ENCODE measurements around the gene KMT5B. TPM values are rescaled to one million over a fixed set of nuclear protein-coding genes. Genes with fewer than 3 reads are reported as not detected.

The KMT5B gene
- total RNA-seq, 1 donor from 2014 or later: 32.1 TPM

DNA sequence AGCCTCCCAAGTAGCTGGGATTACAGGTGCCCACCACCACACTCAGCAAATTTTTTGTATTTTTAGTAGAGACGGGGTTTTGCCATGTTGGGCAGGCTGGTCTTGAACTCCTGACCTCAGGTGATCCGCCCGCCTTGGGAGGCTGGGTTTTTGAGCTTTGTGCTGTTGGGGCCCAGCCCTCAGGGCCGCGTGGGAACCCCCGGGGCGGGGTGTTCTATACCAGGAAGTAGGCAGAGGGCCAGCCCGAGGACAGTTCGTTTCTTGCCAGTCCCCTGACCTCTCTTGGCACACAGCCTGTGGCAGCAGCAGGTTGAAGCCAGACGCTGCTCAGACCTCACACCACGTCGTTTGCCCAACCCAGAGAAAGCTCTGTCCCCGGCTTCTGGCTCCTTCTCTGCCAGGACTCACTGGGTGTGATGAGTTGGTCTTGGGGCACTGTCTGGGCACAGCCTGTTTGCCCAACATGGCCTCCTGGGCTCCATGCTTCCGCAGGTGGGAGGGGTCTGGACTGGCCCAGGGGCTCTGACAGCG lies 67.0 kb downstream of the KMT5B start:
- Mint-ChIP-seq H3K4me3 (no peak overlapping the region), H3K27ac (no peak overlapping the region), H3K27me3 (ENCODE audit: insufficient read depth) (peaks cover 3% of the 10 kb centered on the region), H3K36me3 (ENCODE audit: low read depth) (no peaks in the 10 kb centered on the region), H3K4me1 (ENCODE audit: low read depth) (peaks cover 12% of the 10 kb centered on the region), H3K9me3 (no peaks in the 10 kb centered on the region)
- no peak for DNase-seq (ENCODE audit: low spot score)
- intact Hi-C loops (cut with micrococcal nuclease): no loop called here

DNA sequence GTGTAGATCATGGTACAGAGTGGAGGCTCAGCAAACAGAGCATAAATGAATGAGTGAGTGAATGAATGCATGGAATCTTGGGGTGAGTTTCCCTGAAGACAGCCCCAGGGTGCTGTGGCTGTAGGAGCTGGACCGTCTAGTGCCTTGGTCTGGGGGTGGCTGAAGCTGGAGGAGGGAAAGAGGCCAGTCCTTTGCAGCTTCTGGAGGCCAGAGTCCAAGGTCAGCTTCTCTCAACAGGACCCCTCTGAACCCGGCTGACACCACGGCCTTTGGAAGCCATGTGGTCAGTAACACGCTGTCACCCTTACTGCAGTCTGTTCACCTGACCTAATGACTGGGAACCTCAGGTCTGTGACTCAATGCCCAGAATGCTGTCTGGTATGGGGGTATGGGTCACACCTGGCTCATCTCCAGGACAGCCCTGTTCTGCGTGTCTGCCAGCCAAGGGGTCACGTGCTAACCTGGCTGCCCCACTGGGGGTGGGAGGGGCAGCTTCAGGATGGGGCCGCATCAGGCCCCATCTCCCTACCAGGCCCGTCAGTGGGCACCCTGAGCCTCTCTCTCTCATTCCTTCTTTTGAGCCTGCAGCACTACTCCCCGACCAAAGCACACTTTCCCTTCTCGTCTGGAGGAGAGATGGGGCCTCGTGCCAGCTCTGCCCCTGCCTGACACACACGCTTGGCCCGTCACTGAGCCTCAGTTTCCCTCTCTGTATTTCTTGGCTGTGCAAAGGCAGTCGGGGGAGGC lies 67.8 kb downstream of the KMT5B start:
- H3K9me3 Mint-ChIP-seq: no peaks in the 10 kb centered on the region

DNA sequence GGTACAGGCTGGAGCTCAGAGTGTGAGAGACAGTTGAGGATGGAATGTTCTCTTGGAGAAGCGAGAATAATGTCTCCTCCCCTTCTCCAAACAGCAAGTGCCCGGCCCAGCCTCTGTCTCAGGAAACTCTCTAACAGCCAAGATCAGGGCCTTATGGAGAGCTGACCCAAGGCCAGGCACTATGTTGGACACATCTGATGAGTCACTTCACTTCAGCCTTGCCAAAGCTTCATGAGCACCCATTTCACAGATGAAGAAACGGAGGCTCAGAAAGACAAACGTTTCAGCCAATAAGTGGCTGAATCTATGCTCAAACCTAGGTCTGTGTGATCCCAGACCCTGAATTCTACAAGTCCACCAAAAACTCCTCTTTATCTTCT lies 69.8 kb downstream of the KMT5B start:
- Mint-ChIP-seq H3K27ac (no peak overlapping the region), H3K9me3 (no peaks in the 10 kb centered on the region), H3K27me3 (ENCODE audit: insufficient read depth) (peaks cover 5% of the 10 kb centered on the region), H3K4me1 (ENCODE audit: low read depth) (peaks cover 12% of the 10 kb centered on the region), H3K4me3 (no peak overlapping the region), H3K36me3 (ENCODE audit: low read depth) (no peaks in the 10 kb centered on the region)
- intact Hi-C loops (cut with micrococcal nuclease): loop anchor here (2.0 kb wide), 1 partner anchor 22 kb away; the partner anchor contains the start of gene CHKA
- no peak for DNase-seq (ENCODE audit: low spot score)

More for the DNA sequence above, 67.8 kb downstream of the KMT5B start:
- intact Hi-C loops (cut with micrococcal nuclease): no loop called here
- peaks cover 3% of the 10 kb centered on the region for H3K27me3 Mint-ChIP-seq (ENCODE audit: insufficient read depth)
- no peak overlapping the region for H3K27ac Mint-ChIP-seq
- peaks cover 12% of the 10 kb centered on the region for H3K4me1 Mint-ChIP-seq (ENCODE audit: low read depth)
- H3K4me3 Mint-ChIP-seq: no peak overlapping the region
- H3K36me3 Mint-ChIP-seq (ENCODE audit: low read depth): no peaks in the 10 kb centered on the region
- DNase-seq (ENCODE audit: low spot score): no peak

DNA sequence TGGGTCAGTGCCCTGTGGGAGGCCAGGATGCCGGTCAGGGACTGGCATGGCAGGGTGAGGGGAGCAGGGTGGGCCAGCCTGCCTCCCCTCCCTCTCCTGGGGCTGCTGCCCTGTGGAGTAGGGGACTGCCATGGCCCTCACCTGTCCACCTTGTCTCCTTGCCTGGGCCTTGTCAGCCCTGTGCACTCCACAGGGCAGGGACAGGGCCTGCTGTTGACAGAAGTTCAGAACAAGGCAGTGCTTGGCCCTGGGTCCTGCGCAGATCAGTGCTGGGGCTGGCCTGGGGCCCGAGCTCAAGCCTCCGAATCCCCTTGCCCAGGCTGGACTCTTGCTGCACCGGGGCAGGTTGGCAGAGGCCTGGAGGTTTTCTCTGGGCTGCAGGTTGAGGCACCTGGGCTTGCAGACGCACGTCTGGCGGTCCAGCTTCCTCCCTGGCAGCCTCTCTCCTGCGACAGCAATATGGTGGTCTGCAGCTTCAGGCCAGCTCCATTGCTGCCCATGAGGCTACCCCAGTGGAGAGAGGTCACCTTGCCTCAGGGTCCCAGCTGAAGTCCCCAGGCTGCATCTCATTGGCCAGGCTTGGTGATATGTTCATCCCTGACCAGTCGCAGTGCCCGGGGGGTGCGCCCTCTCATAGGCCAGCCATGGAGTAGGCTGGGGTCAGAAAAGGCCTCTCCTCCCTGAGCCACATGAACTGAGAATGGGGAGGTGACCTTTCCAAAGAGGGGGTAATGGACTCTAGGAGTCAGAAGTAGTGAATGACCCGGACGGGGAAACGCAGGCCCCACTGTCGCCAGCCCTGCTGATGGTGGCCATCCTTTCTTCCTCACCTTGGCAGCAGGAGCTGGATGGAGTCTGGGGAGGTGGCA lies 70.4 kb downstream of the KMT5B start:
- H3K27me3 Mint-ChIP-seq (ENCODE audit: insufficient read depth): peaks cover 4% of the 10 kb centered on the region
- H3K9me3 Mint-ChIP-seq: no peaks in the 10 kb centered on the region
- no peak for DNase-seq (ENCODE audit: low spot score)
- H3K4me3 Mint-ChIP-seq: no peak overlapping the region
- H3K27ac Mint-ChIP-seq: peak overlapping the region; percentile 44
- intact Hi-C loops (cut with micrococcal nuclease): loop anchor here (2.0 kb wide), 1 partner anchor 22 kb away; the partner anchor contains the start of gene CHKA
- peaks cover 12% of the 10 kb centered on the region for H3K4me1 Mint-ChIP-seq (ENCODE audit: low read depth)
- H3K36me3 Mint-ChIP-seq (ENCODE audit: low read depth): no peaks in the 10 kb centered on the region

DNA sequence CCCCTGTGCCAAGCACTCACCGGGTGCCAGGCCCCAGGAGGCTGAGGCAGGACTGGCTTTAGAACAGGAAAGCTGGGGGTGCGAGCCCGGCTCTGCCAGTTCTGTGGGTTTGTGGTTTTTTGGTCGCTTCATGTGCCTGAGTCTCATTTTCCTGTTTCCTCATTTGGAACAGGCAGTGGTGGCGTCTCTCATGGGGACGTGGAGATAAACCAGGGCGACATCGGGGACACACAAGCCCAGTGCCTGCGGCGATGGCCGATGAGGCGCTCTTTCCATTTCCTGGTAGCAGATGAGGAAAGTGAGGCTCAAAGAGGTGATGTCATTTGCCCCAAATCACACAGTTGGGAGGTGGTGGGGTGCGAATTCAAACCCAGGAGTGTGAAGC lies 71.1 kb downstream of the KMT5B start:
- H3K27ac Mint-ChIP-seq: peak overlapping the region; percentile 44
- no peaks in the 10 kb centered on the region for H3K9me3 Mint-ChIP-seq
- DNase-seq (ENCODE audit: low spot score): peak; percentile 26
- H3K4me1 Mint-ChIP-seq (ENCODE audit: low read depth): peaks cover 12% of the 10 kb centered on the region
- intact Hi-C loops (cut with micrococcal nuclease): loop anchor here (2.0 kb wide), 1 partner anchor 21 kb away; the partner anchor contains the start of gene CHKA
- H3K27me3 Mint-ChIP-seq (ENCODE audit: insufficient read depth): peaks cover 4% of the 10 kb centered on the region
- H3K36me3 Mint-ChIP-seq (ENCODE audit: low read depth): no peaks in the 10 kb centered on the region
- no peak overlapping the region for H3K4me3 Mint-ChIP-seq

DNA sequence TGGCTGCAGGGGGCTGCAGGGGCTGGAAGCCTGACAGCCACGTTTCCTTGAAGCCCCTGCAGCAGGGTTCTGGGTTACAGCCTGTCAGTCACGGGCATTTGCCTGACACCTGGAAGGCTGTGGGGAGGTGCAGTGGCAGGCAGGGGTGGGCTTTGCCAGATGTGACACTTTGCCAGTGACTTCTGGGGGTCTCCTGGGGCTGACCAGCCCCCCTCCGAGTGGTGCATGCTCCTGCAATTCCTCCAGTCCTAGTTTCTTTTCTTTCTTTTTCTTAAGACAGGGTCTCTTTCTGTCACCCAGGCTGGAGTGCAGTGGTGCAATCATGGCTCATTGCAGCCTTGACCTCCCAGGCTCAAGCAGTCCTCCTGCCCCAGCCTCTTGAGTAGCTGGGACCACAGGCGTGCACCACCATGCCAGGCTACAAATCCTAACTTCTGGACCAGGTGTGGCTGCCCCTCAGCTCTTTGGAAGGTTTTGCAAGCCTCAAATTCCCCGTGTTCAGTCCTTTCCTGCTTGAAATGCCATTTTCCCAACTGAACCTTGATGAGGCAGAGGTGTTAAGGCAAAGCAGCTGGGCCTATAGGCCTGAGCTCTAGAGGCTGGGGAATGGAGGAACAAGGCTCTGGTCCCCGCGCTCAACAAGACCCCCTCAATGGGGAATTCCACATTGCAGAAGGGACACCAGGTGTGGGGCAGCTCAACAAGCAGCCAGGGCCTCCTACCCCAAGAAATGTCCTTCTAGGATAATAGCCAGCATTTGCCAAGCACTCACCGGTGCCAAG lies 71.7 kb downstream of the KMT5B start:
- Mint-ChIP-seq H3K27me3 (ENCODE audit: insufficient read depth) (peaks cover 4% of the 10 kb centered on the region), H3K4me3 (no peak overlapping the region)

DNA sequence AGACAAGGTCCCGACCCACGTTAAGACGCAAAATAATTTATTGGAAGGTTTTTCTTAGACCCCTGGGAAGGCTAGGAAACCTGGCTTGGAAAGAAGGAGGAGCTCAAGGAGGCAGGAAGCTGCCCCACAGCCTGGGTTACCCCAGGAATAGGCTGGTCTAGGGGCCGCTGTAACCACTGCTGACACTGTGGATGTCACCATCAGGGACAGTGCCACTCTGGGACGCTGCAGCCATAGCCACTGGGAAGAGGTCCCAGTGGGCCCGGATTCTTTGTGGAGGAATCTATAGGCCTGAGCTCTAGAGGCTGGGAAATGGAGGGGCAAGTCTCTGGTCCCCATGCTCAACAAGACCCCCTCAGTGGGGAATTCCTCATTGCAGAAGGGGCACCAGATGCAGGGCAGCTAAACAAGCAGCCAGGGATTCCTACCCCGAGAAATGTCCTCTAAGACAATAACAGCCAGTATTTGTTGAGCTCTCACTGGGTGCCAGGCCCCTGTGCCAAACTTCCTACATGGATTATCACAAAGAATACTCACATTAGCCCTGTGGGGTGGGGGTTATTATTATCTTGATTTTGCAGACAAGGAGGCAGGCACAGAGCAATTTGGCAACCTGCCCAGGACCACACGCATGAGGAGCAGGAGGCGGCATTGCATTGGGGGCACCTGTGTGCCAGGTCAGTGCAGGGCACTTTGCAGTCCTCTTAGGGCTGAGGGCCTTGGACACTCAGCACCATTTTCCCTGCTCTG lies 72.4 kb downstream of the KMT5B start:
- Mint-ChIP-seq H3K27ac (no peak overlapping the region), H3K4me1 (ENCODE audit: low read depth) (peaks cover 12% of the 10 kb centered on the region), H3K36me3 (ENCODE audit: low read depth) (no peaks in the 10 kb centered on the region), H3K4me3 (no peak overlapping the region), H3K9me3 (no peaks in the 10 kb centered on the region), H3K27me3 (ENCODE audit: insufficient read depth) (peaks cover 4% of the 10 kb centered on the region)
- no peak for DNase-seq (ENCODE audit: low spot score)
- intact Hi-C loops (cut with micrococcal nuclease): no loop called here

More for the DNA sequence above, 71.7 kb downstream of the KMT5B start:
- Mint-ChIP-seq H3K27ac (no peak overlapping the region), H3K4me1 (ENCODE audit: low read depth) (peaks cover 12% of the 10 kb centered on the region), H3K9me3 (no peaks in the 10 kb centered on the region), H3K36me3 (ENCODE audit: low read depth) (no peaks in the 10 kb centered on the region)
- intact Hi-C loops (cut with micrococcal nuclease): loop anchor here (2.0 kb wide), 1 partner anchor 21 kb away; the partner anchor contains the start of gene CHKA
- DNase-seq (ENCODE audit: low spot score): no peak

DNA sequence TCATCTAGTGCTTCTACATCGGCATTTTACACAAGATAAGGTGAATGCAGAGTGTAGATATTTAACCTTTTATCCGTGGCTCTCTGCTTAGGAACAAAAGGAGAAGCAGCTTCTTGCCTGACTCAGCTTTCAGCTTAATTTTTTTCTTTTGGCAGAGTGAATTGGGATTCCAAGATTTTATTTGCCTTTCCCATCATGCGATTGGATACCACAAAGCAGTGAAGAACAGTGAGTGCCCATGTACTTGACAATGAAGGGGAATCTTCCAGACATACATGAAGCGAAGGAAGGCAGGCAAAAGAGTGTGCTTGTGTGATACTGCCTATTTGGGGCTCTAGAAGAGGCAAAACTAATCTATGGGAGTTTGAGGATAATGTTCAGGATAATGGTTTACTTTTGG lies 74.9 kb downstream of the KMT5B start:
- intact Hi-C loops (cut with micrococcal nuclease): no loop called here
- Mint-ChIP-seq H3K27ac (no peak overlapping the region), H3K9me3 (peaks cover 11% of the 10 kb centered on the region), H3K4me3 (no peak overlapping the region), H3K27me3 (ENCODE audit: insufficient read depth) (peaks cover 4% of the 10 kb centered on the region), H3K36me3 (ENCODE audit: low read depth) (peaks cover 1% of the 10 kb centered on the region), H3K4me1 (ENCODE audit: low read depth) (peaks cover 12% of the 10 kb centered on the region)
- no peak for DNase-seq (ENCODE audit: low spot score)

DNA sequence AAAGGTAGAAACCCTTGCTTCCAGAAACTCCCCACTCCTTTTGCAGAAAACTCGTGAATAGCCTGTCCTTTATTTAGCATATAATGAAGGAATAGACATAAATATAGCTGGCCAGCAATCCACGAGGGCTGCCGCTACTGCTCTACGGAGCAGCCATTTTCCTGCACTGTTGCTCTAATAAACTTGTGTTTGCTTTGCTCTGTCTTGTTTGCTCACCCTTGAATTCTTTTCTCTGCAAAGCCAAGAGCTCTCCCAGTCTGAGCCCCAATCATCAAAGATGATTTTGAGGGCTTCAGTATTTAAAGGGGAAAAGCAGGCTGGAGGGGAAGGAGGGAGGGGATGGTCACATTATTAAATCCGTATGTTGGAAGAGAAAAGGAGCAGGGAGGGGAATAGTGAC lies 75.3 kb downstream of the KMT5B start:
- peaks cover 12% of the 10 kb centered on the region for H3K4me1 Mint-ChIP-seq (ENCODE audit: low read depth)
- H3K27me3 Mint-ChIP-seq (ENCODE audit: insufficient read depth): peaks cover 4% of the 10 kb centered on the region
- peaks cover 12% of the 10 kb centered on the region for H3K9me3 Mint-ChIP-seq
- peaks cover 1% of the 10 kb centered on the region for H3K36me3 Mint-ChIP-seq (ENCODE audit: low read depth)
- no peak for DNase-seq (ENCODE audit: low spot score)
- H3K4me3 Mint-ChIP-seq: no peak overlapping the region
- intact Hi-C loops (cut with micrococcal nuclease): no loop called here
- no peak overlapping the region for H3K27ac Mint-ChIP-seq

DNA sequence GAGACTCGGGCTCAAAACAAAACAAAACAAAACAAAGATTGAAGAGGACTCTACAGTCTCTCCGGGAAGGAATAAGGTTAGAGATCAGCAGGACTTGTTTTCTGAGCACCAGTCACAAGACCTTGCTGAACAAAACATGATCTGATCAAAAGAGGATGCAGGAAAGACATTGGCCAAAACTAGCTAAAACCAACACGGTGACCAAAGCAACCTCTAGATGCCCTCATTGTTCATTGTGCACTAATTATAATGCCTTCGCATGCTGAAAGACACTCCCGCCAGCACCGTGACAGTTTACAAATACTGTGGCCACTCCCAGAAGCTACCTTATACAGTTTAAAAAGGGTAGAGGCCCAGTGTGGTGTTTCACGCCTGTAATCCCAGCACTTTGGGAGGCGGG lies 76.2 kb downstream of the KMT5B start:
- Mint-ChIP-seq H3K4me3 (no peak overlapping the region), H3K9me3 (peaks cover 20% of the 10 kb centered on the region)

DNA sequence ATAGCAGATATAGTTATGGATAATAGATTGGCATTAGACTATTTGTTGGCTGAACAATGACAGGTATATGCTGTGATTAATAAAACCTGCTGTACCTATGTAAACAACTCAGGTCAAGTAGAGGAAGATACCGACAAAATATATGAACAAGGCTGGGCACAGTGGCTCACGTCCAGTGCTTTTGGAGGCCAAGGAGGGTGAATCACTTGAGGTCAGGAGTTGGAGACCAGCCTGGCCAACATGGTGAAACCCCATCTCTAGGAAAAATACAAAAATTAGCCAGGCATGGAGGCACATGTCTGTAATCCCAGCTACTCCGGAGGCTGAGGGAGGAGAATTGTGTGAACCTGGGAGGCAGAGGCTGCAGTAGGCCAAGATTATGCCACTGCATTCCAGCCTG lies 77.9 kb downstream of the KMT5B start:
- Mint-ChIP-seq H3K27me3 (ENCODE audit: insufficient read depth) (peaks cover 4% of the 10 kb centered on the region), H3K36me3 (ENCODE audit: low read depth) (peaks cover 5% of the 10 kb centered on the region), H3K9me3 (peaks cover 23% of the 10 kb centered on the region), H3K4me3 (no peak overlapping the region), H3K4me1 (ENCODE audit: low read depth) (no peaks in the 10 kb centered on the region), H3K27ac (no peak overlapping the region)
- intact Hi-C loops (cut with micrococcal nuclease): no loop called here
- DNase-seq (ENCODE audit: low spot score): no peak

More for the DNA sequence above, 76.2 kb downstream of the KMT5B start:
- H3K4me1 Mint-ChIP-seq (ENCODE audit: low read depth): peaks cover 5% of the 10 kb centered on the region
- no peak overlapping the region for H3K27ac Mint-ChIP-seq
- peaks cover 4% of the 10 kb centered on the region for H3K27me3 Mint-ChIP-seq (ENCODE audit: insufficient read depth)
- peaks cover 3% of the 10 kb centered on the region for H3K36me3 Mint-ChIP-seq (ENCODE audit: low read depth)
- intact Hi-C loops (cut with micrococcal nuclease): no loop called here
- no peak for DNase-seq (ENCODE audit: low spot score)

DNA sequence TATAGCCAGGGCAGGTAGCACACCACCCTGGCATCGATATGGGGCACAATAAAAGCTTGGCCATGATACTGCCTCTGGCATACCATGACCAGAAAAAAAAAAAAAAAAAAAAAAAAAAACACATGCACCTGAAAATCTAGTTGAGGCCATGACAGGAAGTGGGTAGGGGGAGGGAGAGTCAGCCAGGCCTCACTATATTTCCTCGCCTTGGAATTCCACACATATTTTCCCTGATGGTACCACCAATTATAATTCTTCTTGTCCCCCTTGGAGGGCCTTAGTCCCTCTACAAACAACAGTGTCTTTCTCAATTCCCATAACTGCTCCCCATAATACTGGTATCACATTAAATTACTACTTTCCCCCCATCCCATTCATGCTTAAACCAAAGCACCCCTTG lies 79.3 kb downstream of the KMT5B start:
- intact Hi-C loops (cut with micrococcal nuclease): no loop called here
- Mint-ChIP-seq H3K4me3 (no peak overlapping the region), H3K27me3 (ENCODE audit: insufficient read depth) (peaks cover 14% of the 10 kb centered on the region), H3K4me1 (ENCODE audit: low read depth) (no peaks in the 10 kb centered on the region), H3K27ac (no peak overlapping the region), H3K9me3 (peaks cover 23% of the 10 kb centered on the region), H3K36me3 (ENCODE audit: low read depth) (peaks cover 7% of the 10 kb centered on the region)
- DNase-seq (ENCODE audit: low spot score): no peak
